Small intestine (tissue), 7 donors: ENCODE results near the gene DOCK6. TPM values are rescaled to one million over a fixed set of nuclear protein-coding genes. Genes with fewer than 3 reads are reported as not detected.
"Not testable (repeated sequence)": the region's sequence is repeated elsewhere in the genome, so short reads cannot be mapped to it uniquely, and the experiment has no call there.

Experiments
- DNase-seq, 2 donors: peaks; one replicate each; pipeline versions ENCODE4 v3.0.0 to v3.0.0-alpha.2; 2013
- FAIRE-seq: peaks from 2 replicates; lab custom pipeline; 2012; peaks lifted over from hg19 to GRCh38; lab: Jason Lieb, UNC
- H3K27ac ChIP-seq, 3 donors: one replicate each; pipeline ENCODE4 v1.5.1; 2013; ENCODE audit warnings: low read length in 2 of 3, mild to moderate bottlenecking in 2 of 3, control low read depth in 1 of 3, inconsistent platforms in 1 of 3, low read depth in 1 of 3, moderate library complexity in 1 of 3
- H3K27me3 ChIP-seq, 3 donors: one replicate each; pipeline ENCODE4 v1.6.1; 2013; ENCODE audit warnings: low read length in 3 of 3, inconsistent platforms in 1 of 3; ENCODE audit not compliant: control insufficient read depth in 3 of 3, insufficient read depth in 3 of 3
- H3K36me3 ChIP-seq, 3 donors: one replicate each; pipeline ENCODE4 v1.6.1; 2013; ENCODE audit warnings: low read length in 3 of 3, inconsistent platforms in 1 of 3, low read depth in 1 of 3, mild to moderate bottlenecking in 1 of 3, moderate library complexity in 1 of 3; ENCODE audit not compliant: control insufficient read depth in 3 of 3, insufficient read depth in 2 of 3
- H3K4me1 ChIP-seq, 3 donors: one replicate each; pipeline ENCODE4 v1.6.1; 2013; ENCODE audit warnings: low read length in 2 of 3, inconsistent platforms in 1 of 3, low read depth in 1 of 3, mild to moderate bottlenecking in 1 of 3, moderate library complexity in 1 of 3; ENCODE audit not compliant: control insufficient read depth in 3 of 3, insufficient read depth in 2 of 3
- H3K4me3 ChIP-seq, 3 donors: one replicate each; pipeline ENCODE4 v1.5.1; 2013; ENCODE audit warnings: low read length in 3 of 3, control low read depth in 1 of 3, inconsistent platforms in 1 of 3, low read depth in 1 of 3, mild to moderate bottlenecking in 1 of 3, moderate library complexity in 1 of 3
- H3K9me3 ChIP-seq, 2 donors: one replicate each; pipeline ENCODE4 v1.6.1; 2013; ENCODE audit warnings: low read depth in 1 of 2, low read length in 1 of 2; ENCODE audit not compliant: control insufficient read depth in 2 of 2, insufficient read depth in 1 of 2
- WGBS, 3 donors: extraction: QIAGEN DNeasy Blood & Tissue Kit; methylation state at CpG; one replicate each; pipeline ENCODE4 v1.1.7; 2013; 5-methylcytosine and 5-hydroxymethylcytosine counted together
- polyA plus RNA-seq, 4 donors: library from polyadenylated mRNA; stranded (reverse) in 3 of 4; unstranded in 1 of 4; fragments of 200-250 nt in 3 of 4; fragments of 120-200 nt in 1 of 4; gene quantifications; one replicate each; pipeline versions ENCODE4 v1.2.1 to v1.2.3, GENCODE V29; 2013
- donor health status: healthy with polysubstance abuse.
- donor health status: control.
- donor health status: control.
- donor health status: Bipolar disorder and iron deficiency.
- donor health status: healthy.

Gene DOCK6
- polyA plus RNA-seq, 4 donors, result 44.4 to 68.0 (median 51.0) TPM

DNA sequence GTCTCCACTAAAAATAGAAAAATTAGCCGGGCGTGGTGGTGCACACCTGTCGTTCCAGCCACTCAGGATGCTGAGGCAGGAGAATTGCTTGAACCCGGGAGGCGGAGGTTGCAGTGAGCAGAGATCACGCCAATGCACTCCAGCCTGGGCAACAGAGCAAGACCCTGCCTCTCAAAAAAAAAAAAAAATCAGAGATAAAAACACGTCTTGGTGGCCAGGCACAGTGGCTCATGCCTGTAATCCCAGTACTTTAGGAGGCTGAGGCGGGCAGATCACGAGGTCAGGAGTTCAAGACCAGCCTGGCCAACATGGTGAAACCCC is 83.2 kb downstream of the DOCK6 start:
- FAIRE-seq, H3K9me3 ChIP-seq, H3K27me3 ChIP-seq, DNase-seq, H3K4me1 ChIP-seq, H3K4me3 ChIP-seq, H3K27ac ChIP-seq: not testable (repeated sequence)
- peaks cover 0 to 66% (median 2%) of the 10 kb centered on the region in 3 donors for H3K36me3 ChIP-seq
- WGBS, 3 donors, result 74 to 82% (median 75%) methylated on average over 9 of the region's 9 CpGs

DNA sequence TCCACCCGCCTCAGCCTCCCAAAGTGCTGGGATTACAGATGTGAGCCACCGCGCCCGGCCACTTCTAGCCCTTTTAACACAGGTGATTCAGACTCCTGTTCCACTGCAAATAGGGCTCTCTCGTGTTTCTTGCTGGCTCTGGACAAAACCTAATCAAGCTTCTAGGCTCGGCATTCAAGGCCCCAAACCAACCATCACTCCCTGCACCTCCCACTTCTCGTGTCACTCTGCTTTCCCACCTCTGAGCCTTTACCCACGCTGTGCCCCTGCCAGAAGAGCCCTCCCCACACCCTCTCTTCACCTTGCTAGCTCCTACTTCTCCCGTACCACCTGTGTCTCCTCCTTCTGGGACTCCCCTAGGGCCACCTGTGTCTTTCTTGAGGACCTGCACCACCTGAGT is 84.7 kb downstream of the DOCK6 start:
- 91 to 95% (median 91%) methylated on average over 9 of the region's 9 CpGs for WGBS, 3 donors
- FAIRE-seq (no peak), DNase-seq (no peak)
- Histone ChIP-seq H3K4me3 (no peak overlapping the region), H3K27ac (no peak overlapping the region), H3K9me3 (no peaks in the 10 kb centered on the region), H3K4me1 (peaks cover 0 to 9% (median 0%) of the 10 kb centered on the region in 3 donors), H3K27me3 (no peaks in the 10 kb centered on the region), H3K36me3 (peaks cover 0 to 75% (median 3%) of the 10 kb centered on the region in 3 donors)

DNA sequence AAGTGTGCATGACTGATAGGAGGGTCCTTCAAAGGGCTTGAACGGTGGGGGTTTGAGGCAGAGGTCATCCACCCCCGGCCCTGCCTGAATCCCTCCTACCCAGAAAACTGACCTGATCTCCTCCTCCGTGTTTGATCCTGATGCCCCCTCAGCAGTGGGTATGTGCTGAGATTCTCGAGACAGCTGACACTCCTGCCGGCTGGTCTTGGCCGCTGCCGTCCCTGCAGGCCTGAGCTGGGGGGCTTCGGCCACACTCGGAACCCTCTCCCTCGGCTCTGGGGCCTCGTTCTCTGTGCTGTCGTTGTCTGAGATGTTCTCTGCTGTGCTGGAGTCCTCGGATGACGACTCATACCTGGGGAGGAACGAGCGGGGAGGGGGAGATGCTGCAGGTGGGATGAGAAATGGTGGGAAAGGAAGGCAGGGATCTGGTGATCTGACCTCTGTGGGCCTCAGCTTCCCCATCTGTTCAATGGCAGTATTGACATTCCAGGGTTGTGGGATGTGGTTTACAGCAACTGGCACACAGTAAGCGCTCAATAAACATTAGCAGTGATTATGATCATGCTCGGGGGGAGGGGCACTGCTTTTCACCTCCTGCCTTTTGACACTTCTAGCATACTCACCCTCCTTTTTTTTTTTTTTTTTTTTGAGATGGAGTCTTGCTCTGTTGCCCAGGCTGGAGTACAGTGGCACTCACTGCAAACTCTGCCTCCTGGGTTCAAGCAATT is 85.7 kb downstream of the DOCK6 start:
- H3K9me3 ChIP-seq, result no peaks in the 10 kb centered on the region
- H3K27ac ChIP-seq, result no peak overlapping the region
- no peak for FAIRE-seq
- DNase-seq, result no peak
- H3K4me1 ChIP-seq, result peaks cover 0 to 9% (median 0%) of the 10 kb centered on the region in 3 donors
- peaks cover 0 to 74% (median 5%) of the 10 kb centered on the region in 3 donors for H3K36me3 ChIP-seq
- H3K27me3 ChIP-seq, result no peaks in the 10 kb centered on the region
- 92 to 95% (median 92%) methylated on average over 18 of the region's 18 CpGs for WGBS, 3 donors
- no peak overlapping the region for H3K4me3 ChIP-seq

DNA sequence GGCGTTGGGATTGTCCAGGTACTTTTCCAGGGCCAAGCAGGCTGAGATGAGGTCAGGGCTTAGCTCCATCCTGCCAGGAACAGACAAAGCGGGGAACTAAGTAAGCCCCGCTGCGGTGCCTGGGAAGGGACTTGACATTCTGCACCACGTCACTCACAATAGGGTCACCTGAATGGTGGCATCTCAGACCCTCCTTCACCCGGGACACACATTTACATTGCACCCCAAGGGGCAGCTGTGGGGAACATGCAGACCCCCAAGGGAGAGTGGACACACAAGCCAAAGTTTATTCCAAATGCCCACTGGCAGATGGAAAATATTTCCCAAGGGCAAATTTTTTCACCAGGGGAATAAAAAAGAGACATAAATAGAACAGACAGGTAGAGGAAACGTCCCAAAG is 86.4 kb downstream of the DOCK6 start:
- DNase-seq, result no peak
- no peaks in the 10 kb centered on the region for H3K9me3 ChIP-seq
- no peak overlapping the region for H3K4me3 ChIP-seq
- FAIRE-seq, result no peak
- WGBS, 3 donors, result 89 to 94% (median 90%) methylated on average over 7 of the region's 7 CpGs
- H3K27me3 ChIP-seq, result no peaks in the 10 kb centered on the region
- peaks cover 0 to 78% (median 5%) of the 10 kb centered on the region in 3 donors for H3K36me3 ChIP-seq
- peaks cover 0 to 9% (median 0%) of the 10 kb centered on the region in 3 donors for H3K4me1 ChIP-seq
- H3K27ac ChIP-seq, result no peak overlapping the region

DNA sequence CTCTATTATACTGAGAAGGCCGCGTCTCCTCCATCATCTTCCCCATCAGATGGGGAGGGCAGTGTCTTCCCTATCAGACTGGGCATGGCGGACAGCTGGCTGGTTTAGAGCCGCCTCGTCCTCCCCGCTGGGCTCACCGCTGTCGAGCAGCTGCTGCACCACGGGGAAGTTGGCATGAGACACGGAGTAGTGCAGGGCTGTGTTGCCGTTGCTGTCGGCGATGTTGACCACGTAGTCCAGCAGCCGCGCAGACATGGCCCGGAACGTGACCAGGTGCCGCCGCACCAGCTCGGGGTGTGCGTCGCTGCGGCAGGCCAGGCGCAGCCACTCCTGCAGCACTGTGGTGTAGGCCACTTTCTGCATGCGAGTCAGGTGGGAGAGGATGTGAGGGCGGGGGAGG is 88.0 kb downstream of the DOCK6 start:
- no peak for FAIRE-seq
- no peaks in the 10 kb centered on the region for H3K27me3 ChIP-seq
- no peak overlapping the region for H3K27ac ChIP-seq
- H3K9me3 ChIP-seq, result no peaks in the 10 kb centered on the region
- 95 to 96% (median 95%) methylated on average over 27 of the region's 27 CpGs for WGBS, 3 donors
- DNase-seq, result no peak
- H3K4me3 ChIP-seq, result no peak overlapping the region
- peaks cover 0 to 83% (median 5%) of the 10 kb centered on the region in 3 donors for H3K36me3 ChIP-seq
- H3K4me1 ChIP-seq, result no peaks in the 10 kb centered on the region

DNA sequence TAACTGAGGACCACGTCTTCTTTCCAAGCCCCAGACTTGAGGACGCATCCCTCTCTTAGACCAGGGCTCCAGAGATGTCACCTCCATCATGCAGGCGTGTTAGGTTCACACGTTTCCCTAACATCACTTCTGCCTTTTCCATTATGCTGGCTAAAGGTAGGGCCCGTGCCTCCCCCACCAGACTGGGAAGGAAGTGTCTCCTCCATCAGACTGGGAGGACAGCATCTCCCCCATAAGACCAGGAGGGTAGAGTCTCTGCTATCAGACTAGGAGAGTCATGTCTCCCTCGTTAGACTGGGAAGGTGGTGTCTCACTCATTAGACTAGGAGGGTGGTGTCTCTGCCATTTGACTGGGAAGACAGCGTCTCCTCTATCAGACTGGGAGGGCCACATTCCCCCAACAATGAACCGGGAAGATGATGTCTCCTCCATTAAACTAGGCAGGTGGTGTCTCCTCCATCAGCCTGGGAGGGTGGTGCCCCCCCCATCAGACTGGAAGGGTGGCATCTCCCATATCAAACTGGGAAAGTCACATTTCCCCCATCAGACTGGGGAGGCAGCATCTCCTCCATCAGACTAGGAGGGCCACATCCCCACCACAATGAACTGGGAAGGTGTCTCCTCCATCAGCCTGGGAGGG is 88.7 kb downstream of the DOCK6 start:
- Histone ChIP-seq H3K27ac (no peak overlapping the region), H3K36me3 (peaks cover 0 to 82% (median 5%) of the 10 kb centered on the region in 3 donors), H3K9me3 (no peaks in the 10 kb centered on the region), H3K4me3 (no peak overlapping the region), H3K27me3 (no peaks in the 10 kb centered on the region), H3K4me1 (no peaks in the 10 kb centered on the region)
- DNase-seq (no peak), FAIRE-seq (no peak)
- 77 to 80% (median 79%) methylated on average over 8 of the region's 8 CpGs for WGBS, 3 donors

DNA sequence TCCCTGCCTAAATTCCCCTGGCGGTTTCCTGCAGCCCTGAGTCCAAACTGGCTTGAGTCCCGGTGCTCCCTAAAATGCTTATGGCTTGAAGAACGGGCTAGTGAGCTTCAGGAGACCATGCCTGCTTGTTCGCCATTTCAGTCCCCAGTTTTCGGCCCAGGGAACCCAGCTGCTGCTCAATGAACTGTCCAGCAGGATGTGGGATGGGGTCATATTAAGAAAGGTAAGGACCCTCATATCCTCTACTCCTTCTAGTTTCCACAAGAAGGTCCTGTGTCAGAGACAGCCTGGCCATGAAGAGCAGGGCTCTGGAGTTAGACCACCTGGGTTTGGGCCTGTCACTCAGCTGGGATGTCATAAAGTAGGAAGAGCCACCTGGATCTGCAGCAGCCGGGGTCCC is 89.7 kb downstream of the DOCK6 start:
- Histone ChIP-seq H3K36me3 (peaks cover 0 to 83% (median 5%) of the 10 kb centered on the region in 3 donors), H3K4me1 (no peaks in the 10 kb centered on the region), H3K27me3 (no peaks in the 10 kb centered on the region), H3K27ac (no peak overlapping the region), H3K4me3 (no peak overlapping the region), H3K9me3 (no peaks in the 10 kb centered on the region)
- DNase-seq (no peak), FAIRE-seq (no peak)
- 86 to 91% (median 91%) methylated on average over 6 of the region's 6 CpGs for WGBS, 3 donors

DNA sequence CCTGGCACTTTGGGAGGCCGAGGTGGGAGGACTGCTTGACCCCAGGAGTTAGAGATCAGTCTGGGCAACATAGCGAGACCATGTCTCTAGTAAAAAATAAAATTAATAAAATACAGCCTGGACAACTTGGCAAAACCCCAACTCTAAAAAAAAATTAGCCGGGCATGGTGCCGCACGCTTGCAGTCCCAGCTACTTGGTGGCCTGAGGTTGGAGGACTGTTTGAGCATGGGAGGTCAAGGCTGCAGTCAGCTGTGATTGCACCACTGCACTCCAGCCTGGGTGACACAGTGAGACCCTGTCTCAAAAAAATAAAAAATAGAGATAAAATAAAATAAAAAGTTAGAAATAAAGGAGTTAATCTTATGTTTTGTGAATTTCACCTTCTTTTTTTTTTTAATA is 91.2 kb downstream of the DOCK6 start:
- Histone ChIP-seq H3K9me3 (no peaks in the 10 kb centered on the region), H3K4me1 (no peaks in the 10 kb centered on the region), H3K4me3 (no peak overlapping the region), H3K27ac (no peak overlapping the region), H3K27me3 (no peaks in the 10 kb centered on the region), H3K36me3 (peaks cover 0 to 78% (median 2%) of the 10 kb centered on the region in 3 donors)
- no peak for DNase-seq
- FAIRE-seq, result no peak
- WGBS, 3 donors, result 79 to 91% (median 90%) methylated on average over 5 of the region's 5 CpGs
